ENCODE measurements around the gene C21orf58. TPM values are rescaled to one million over a fixed set of nuclear protein-coding genes. Genes with fewer than 3 reads are reported as not detected.

C21orf58 gene
- total RNA-seq, 1 donor from 2014 or later = 36.6 TPM

- Mint-ChIP-seq H3K4me1 (ENCODE audit: unreplicated experiment) (no peaks in the 10 kb centered on the region), H3K9me3 (no peaks in the 10 kb centered on the region), H3K4me3 (no peak overlapping the region), H3K27me3 (no peaks in the 10 kb centered on the region), H3K27ac (no peak overlapping the region), H3K36me3 (peaks cover 22% of the 10 kb centered on the region)
- TF ChIP-seq CTCF (conservative IDR thresholded peaks at IDR 0.05) = no peak
- DNase-seq (ENCODE audit: extremely low spot score, unreplicated experiment) = no peak
Measured at GRCh38 chr21:46344219-46344915, 20.7 kb upstream of the C21orf58 start.

GRCh38 chr21:46340998-46341397, 17.3 kb upstream of the C21orf58 start:
- Mint-ChIP-seq H3K4me3 (no peak overlapping the region), H3K36me3 (peaks cover 34% of the 10 kb centered on the region), H3K27me3 (no peaks in the 10 kb centered on the region), H3K27ac (no peak overlapping the region), H3K4me1 (ENCODE audit: unreplicated experiment) (no peaks in the 10 kb centered on the region), H3K9me3 (no peaks in the 10 kb centered on the region)
- DNase-seq (ENCODE audit: extremely low spot score, unreplicated experiment) = no peak
- no peak for TF ChIP-seq CTCF (conservative IDR thresholded peaks at IDR 0.05)

- H3K36me3 Mint-ChIP-seq = peaks cover 40% of the 10 kb centered on the region
- H3K27me3 Mint-ChIP-seq = no peaks in the 10 kb centered on the region
- no peak overlapping the region for H3K4me3 Mint-ChIP-seq
- no peak for DNase-seq (ENCODE audit: extremely low spot score, unreplicated experiment)
- TF ChIP-seq CTCF (conservative IDR thresholded peaks at IDR 0.05) = no peak
- no peaks in the 10 kb centered on the region for H3K9me3 Mint-ChIP-seq
- H3K4me1 Mint-ChIP-seq (ENCODE audit: unreplicated experiment) = no peaks in the 10 kb centered on the region
- H3K27ac Mint-ChIP-seq = no peak overlapping the region
Measured at GRCh38 chr21:46336603-46337002, 12.9 kb upstream of the C21orf58 start.

- no peak for TF ChIP-seq CTCF (conservative IDR thresholded peaks at IDR 0.05)
- DNase-seq (ENCODE audit: extremely low spot score, unreplicated experiment) = no peak
- Mint-ChIP-seq H3K27me3 (no peaks in the 10 kb centered on the region), H3K9me3 (no peaks in the 10 kb centered on the region), H3K36me3 (peaks cover 32% of the 10 kb centered on the region), H3K27ac (no peak overlapping the region), H3K4me1 (ENCODE audit: unreplicated experiment) (no peaks in the 10 kb centered on the region), H3K4me3 (no peak overlapping the region)
Measured at GRCh38 chr21:46334351-46335140, 10.9 kb upstream of the C21orf58 start.

- H3K9me3 Mint-ChIP-seq = no peaks in the 10 kb centered on the region
- no peak for TF ChIP-seq CTCF (conservative IDR thresholded peaks at IDR 0.05)
- H3K27me3 Mint-ChIP-seq = no peaks in the 10 kb centered on the region
- peaks cover 13% of the 10 kb centered on the region for H3K4me1 Mint-ChIP-seq (ENCODE audit: unreplicated experiment)
- H3K4me3 Mint-ChIP-seq = no peak overlapping the region
- no peak for DNase-seq (ENCODE audit: extremely low spot score, unreplicated experiment)
- no peak overlapping the region for H3K27ac Mint-ChIP-seq
- H3K36me3 Mint-ChIP-seq = peaks cover 24% of the 10 kb centered on the region
Measured at GRCh38 chr21:46329796-46330195, 6.1 kb upstream of the C21orf58 start.
